Skin of body (tissue), 2 donors: ENCODE data around the gene TRIM46. TPM values are rescaled to one million over a fixed set of nuclear protein-coding genes. Genes with fewer than 3 reads are reported as not detected.
"Not testable (repeated sequence)": the region's sequence is repeated elsewhere in the genome, so short reads cannot be mapped to it uniquely, and the experiment has no call there.

Source experiments
- DNase-seq: peaks from one replicate; lab custom pipeline; 2025; lab: John Stamatoyannopoulos, UW
- total RNA-seq: library from RNA; depleted of rRNA; stranded (reverse); fragments of >200 nt; gene quantifications from one replicate; pipeline ENCODE4 v1.2.3, GENCODE V29; 2014

Gene TRIM46
- total RNA-seq, 1 donor from 2014 or later: 0.20 TPM

DNA sequence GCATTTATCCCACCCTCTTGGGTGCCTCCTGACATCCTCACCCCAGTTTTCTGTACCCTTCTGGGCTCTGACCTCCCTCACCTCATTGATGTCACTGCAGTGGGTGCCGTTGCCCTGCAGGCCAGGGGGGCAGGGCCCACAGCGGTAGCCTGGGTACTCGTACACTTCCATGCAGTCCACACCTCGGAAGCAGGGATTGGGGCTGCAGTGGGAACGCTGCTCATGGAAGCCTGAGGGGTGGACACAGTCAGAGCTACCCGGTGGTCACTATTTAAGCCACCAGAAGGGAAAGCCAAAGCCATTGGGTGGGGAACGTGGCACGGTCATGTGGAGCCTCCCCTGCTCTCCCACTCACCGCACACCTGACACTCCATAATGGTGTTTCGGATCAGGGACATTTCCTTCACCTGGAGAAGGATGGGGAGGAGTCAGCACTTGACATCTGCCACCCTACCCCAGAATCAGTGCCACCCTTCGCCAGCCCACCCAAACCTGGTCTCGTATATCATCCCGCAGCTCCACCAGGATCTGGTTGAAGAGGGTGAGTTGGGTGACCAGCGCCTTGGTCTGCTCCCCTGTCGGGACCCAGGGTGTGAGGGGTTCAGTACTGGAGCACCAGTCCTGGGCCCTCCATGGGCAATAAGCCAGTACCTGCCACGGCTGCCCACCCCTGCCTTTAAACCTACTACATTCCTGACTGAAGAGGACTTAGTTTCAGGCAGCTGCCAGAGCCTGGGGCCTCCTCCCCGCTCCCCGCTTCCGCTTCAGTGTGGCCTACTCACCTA, 29.3 kb downstream of the TRIM46 start:
- DNase-seq: no peak

DNA sequence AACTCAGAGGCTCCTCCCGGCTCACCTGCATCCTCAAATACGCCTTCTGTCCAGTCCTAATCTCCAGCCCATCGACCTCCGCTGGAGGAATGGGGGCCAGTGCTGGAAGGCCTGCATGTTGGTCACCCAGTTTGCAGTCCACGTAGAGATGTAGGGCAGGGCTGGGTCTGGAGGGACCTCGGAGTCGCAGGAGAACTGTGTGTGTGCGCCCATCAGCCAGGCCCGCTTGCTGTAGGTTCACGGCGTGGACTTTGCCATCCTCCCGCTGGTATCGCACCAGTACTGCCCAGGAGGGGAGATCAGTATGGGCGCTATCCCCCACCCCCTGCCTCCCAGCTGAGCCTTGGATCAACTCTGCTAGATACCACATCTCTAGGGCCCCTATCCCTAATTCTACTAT, 31.4 kb downstream of the TRIM46 start:
- DNase-seq: no peak

DNA sequence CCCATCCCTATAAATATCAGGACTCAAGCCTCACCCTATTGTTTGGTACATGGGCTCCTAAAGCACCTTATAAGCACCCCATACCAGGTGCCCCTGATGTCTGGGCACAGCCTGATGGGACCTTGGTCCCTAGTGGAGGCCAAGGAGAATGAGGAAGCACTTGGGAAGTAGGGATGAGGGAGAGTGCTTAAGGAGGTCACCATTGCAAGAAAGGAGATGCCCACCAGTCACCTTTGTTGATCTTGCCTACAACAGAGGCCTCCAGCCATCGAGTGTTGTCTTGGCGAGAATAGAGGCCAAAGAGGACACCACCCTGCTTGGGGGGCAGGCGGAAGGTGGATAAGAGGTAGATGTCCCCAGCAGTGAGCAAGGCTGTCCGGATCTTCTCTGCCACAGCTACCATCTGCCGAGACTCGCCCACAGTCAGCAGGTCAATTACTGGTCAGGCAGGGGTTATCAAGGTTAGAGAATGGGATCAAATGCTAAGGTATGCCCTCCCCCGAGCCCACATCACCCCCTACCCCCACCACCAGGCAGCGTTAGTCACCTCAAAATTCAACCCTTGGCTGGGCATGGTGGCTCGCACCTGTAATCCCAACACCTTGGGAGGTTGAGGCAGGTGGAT, 32.4 kb downstream of the TRIM46 start:
- no peak for DNase-seq

- DNase-seq: peak; percentile 37
These were observed 33.5 kb downstream of the TRIM46 start for GRCh38 chr1:155206891-155207805.

DNA sequence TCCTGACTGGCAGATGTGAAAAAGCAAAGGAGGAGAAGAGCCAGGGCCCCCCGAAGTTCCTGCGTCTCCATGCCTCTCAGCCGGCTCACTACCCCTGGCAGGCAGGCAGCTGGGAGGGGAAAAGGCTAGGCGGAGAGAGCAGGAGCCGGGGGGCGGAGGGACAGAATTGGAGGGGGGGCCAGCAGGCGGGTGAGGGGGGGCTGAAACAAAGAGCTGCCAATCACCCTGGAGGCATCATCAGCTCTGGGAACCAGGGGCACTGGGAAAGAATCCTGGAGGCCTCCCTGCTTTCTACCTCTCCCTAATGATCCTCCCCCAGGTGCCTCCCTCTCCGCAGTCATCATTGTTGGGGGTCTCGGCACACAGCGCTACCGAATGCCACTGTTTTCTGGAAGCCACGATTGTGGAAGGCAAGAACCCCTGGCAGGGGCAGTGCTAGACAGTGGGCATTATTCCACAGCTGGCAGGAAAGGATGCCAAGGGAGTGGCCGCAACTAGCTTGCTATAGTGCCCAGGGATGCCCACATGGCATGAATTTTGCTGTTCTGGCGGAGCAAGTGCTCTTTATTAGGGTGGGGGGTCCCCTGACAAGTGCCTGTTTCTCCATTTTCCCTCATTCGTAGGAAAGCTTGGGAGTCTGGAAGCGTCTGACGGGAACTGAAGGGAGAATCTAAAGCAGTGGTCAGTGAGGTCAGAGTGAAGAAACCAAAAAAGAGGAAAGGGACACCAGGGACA, 34.3 kb downstream of the TRIM46 start, which contains the start of gene THBS3:
Gene THBS3, minus strand, starts transcription at position 92 of the 735 bp plus-strand sequence. Its CDS starts 21 bp downstream, at position 71.
- peak; percentile 70 for DNase-seq

DNA sequence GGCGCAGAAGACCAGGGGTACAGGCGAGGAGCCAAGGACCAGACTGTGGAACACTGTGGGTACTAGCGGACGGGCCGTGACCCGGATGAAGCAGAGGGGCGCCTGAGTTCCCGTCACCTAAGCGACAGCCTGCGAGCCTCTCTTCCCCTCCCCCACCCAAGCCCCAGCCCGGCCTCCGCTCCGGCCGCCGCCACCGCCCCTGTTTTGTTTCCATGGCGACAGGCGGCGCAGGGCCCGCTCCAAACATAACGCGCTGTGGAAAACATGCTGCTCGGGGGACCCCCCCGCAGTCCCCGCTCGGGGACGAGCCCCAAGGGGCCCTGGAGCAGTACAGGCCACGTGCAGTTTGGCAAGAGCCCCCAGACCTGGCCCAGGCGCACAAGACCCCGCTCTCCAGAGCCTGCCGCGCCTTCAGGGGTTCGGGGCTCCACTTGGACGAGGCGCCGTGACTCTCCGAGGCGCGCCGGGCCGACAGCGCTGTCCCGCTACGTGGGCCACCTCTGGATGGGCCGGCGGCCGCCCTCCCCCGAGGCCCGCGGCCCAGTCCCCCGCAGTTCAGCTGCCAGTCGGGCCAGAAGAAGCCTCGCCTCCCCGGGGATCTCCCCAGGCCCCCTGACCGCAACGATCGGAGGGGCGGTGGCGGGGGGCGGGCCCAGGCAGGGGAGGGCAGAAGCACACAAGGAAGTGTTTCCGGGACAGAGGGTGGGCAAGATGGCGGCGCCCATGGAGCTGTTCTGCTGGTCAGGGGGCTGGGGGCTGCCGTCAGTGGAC, 35.1 kb downstream of the TRIM46 start, which contains the start of gene MTX1:
Gene MTX1, plus strand, starts transcription at position 155 of the 771 bp plus-strand sequence. Its CDS starts 110 bp downstream, at position 265.
- peak; percentile 90 for DNase-seq

GRCh38 chr1:155209312-155209721, 35.7 kb downstream of the TRIM46 start:
- no peak for DNase-seq

DNA sequence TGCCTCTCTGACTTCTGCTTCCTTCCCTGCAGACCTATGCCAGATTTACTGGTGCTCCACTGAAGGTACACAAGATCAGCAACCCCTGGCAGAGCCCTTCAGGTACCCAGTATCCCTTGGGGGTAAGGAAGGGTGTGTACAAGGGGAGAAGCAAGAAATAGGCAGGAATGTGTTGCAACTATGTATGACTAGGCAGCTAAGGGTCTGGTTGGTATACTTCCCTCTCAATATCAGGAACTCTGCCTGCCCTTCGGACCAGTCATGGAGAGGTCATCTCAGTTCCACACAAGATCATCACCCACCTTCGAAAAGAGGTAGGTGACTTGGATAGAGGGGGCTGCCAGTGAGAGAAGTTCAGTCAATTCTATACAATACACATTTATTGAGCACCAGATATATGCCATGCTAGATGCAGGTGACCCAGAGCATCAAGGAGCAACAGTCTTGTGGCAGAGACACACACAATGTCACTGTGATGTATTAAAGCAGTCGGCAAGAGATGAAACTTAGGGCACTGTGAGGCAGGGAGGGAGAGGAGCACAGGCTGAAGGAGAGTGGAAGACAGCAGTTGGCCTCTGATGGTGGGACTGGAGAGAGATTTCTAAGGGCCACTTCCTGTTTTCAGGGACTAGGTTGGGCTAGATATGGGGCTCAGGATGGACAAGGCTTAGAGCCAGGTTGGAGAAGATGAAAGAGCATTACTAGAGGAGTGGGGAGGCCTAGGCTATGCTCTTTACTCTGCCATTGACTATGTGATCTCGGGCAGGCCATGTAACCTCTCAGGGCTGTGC, 36.9 kb downstream of the TRIM46 start:
- DNase-seq: no peak

- DNase-seq: not testable (repeated sequence)
These were observed 37.9 kb downstream of the TRIM46 start for GRCh38 chr1:155211381-155212050.

GRCh38 chr1:155212051-155212440, 38.4 kb downstream of the TRIM46 start:
- not testable (repeated sequence) for DNase-seq

- DNase-seq: not testable (repeated sequence)
These were observed 41.1 kb downstream of the TRIM46 start for GRCh38 chr1:155214702-155215101.

DNA sequence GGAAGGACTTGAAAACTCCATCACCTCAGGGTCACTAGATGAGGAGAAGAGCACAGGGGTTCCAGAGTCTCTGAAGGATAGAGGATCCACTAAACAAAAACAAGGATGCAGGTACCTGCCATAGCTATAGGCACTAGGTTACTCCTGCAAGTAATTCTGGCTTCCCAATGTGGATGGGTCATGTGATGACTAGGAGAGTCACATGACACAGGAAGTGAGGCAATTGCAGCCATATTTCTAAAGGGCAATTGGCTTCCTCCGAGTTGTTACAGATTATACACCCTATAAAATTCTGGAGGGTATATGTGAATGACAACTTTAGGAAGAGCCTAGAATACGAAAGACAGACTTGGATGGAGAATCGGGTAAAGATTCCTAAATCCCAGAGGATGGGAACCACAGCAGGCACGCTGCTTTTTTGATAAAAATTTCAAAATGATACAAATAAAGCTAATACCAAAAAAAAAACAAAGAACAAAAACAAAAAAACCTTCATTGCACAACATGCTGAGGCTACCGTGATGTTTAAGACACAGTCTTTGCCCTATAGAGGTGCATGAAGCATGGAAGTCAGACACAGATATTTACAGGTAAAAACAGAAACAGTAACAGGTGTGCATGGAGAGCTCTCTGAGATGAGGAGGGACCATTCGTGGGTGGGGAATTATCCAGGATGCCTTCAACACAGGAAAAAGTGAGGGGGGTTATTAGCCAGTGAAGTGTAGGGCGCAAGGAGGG, 45.4 kb downstream of the TRIM46 start:
- DNase-seq: peak; percentile 66

GRCh38 chr1:155219592-155220031, 46.0 kb downstream of the TRIM46 start:
- DNase-seq: no peak

DNA sequence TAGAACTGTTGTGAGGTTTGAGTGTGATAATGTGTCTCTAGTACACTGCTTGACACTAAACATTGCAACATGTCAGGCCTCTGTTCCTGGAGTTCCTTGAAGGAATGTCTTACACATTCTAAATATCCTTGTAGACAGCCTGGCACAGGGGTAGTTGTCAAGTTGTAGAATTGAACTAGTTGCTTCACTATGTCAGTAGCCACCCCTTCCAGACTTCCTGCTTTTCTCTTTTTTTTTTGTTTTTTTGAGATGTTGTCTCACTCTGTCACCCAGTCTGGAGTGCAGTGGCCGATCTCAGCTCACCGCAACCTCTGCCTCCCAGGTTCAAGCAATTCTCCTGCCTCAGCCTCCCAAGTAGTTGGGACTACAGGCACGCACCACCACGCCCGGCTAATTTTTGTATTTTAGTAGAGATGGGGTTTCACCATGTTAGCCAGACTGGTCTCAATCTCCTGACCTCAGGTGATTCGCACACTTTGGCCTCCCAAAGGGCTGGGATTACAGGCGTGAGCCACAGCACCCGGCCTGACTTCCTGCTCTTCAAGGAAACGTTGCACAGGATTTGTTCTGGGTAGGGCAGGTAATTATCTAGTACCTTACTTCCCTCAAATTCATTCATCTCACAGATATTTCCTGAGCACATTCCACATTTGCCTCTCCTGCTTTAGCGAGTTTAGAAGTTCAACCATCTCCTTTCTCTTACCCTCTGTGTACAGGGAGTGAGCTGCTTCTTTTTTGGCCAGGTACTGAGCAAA, 46.7 kb downstream of the TRIM46 start:
- DNase-seq: not testable (repeated sequence)

GRCh38 chr1:155223047-155223446, 49.4 kb downstream of the TRIM46 start:
- DNase-seq: no peak

- not testable (repeated sequence) for DNase-seq
These were observed 51.7 kb downstream of the TRIM46 start for GRCh38 chr1:155225404-155225759.
